BLaER1 treated with 17β-estradiol and CSF1 and Interleukin-3, amounts not matched to agents 10 nM and 100 nM (cell line): ENCODE results near the gene DUOX2.

ENCODE experiments used
- H3K27ac ChIP-seq, 11 experiments: shearing (Covaris generic); formaldehyde crosslinking; 2 replicates each; pipeline ENCODE4 v1.8.1; 2022
- H3K27me3 ChIP-seq, 11 experiments: shearing (Covaris generic); formaldehyde crosslinking; 2 replicates each; pipeline ENCODE4 v1.8.1; 2022
- H3K36me3 ChIP-seq, 11 experiments: shearing (Covaris generic); formaldehyde crosslinking; 2 replicates each; pipeline ENCODE4 v1.8.1; 2022
- H3K4me1 ChIP-seq, 10 experiments: shearing (Covaris generic); formaldehyde crosslinking; 2 replicates each; pipeline ENCODE4 v1.8.1; 2022
- H3K4me2 ChIP-seq, 11 experiments: shearing (Covaris generic); formaldehyde crosslinking; 2 replicates each; pipeline ENCODE4 v1.8.1; 2022
- H3K4me3 ChIP-seq, 10 experiments: shearing (Covaris generic); formaldehyde crosslinking; 2 replicates each; pipeline ENCODE4 v1.8.1; 2022
- H3K9ac ChIP-seq, 11 experiments: shearing (Covaris generic); formaldehyde crosslinking; 2 replicates each; pipeline ENCODE4 v1.8.1; 2022
- H3K9me3 ChIP-seq, 11 experiments: shearing (Covaris generic); formaldehyde crosslinking; replicated peaks in 1 of 11; 2 replicates each; pipeline ENCODE4 v1.8.1; 2022
- H4K20me1 ChIP-seq, 11 experiments: shearing (Covaris generic); formaldehyde crosslinking; 2 replicates each; pipeline ENCODE4 v1.8.1; 2022
- Cebpa-rat ChIP-seq, 11 experiments: shearing (Covaris generic); IDR thresholded peaks; 2 replicates each; pipeline ENCODE4 v1.8.1; 2022

The DUOX2 gene

DNA sequence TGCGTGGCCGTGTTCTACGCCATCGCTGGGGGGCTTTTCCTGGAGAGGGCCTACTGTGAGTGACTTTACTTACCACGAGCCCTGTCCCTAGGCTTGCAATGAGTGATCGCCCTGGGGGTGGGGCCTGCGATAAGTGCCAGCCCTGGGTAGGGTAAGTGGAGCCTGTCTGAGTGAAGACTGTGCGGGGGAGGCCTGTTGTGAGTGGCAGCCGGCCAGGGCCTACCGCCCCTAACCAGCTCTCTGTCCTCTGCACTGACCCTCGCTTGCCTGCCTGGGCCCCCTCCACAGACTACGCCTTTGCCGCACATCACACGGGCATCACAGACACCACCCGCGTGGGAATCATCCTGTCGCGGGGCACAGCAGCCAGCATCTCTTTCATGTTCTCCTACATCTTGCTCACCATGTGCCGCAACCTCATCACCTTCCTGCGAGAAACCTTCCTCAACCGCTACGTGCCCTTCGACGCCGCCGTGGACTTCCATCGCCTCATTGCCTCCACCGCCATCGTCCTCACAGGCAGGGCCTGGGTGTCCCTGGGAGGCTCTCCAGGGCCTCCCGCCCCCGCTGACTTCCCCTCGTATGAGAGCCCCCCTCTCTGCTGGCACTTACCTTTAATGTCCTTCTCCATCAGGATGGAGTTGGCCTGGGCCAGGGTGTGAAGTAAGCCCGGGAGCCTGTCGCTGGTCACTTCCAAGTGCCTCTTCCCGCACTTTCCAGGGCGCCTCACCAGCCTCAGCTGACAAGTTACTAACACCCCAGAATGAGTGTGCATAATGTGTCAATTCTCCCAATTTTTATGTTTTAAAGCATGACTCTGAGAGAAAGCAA is 38.2 kb upstream of the DUOX2 start:
- no peak overlapping the region for H3K9ac ChIP-seq
- H3K9me3 ChIP-seq, result no peaks in the 10 kb centered on the region
- TF ChIP-seq Cebpa-rat (IDR thresholded peaks at IDR 0.05), result no peak
- H3K4me1 ChIP-seq, result peaks cover 19 to 34% (median 30%) of the 10 kb centered on the region in 10 experiments
- H4K20me1 ChIP-seq, result no peaks in the 10 kb centered on the region; a peak in 1 of 22 replicates
- H3K27me3 ChIP-seq, result no peaks in the 10 kb centered on the region
- no peak overlapping the region for H3K4me3 ChIP-seq
- H3K36me3 ChIP-seq, result peaks cover 0 to 10% (median 0%) of the 10 kb centered on the region in 11 experiments; a peak in 5 of 22 replicates
- H3K27ac ChIP-seq, result no peak overlapping the region
- no peak overlapping the region for H3K4me2 ChIP-seq

DNA sequence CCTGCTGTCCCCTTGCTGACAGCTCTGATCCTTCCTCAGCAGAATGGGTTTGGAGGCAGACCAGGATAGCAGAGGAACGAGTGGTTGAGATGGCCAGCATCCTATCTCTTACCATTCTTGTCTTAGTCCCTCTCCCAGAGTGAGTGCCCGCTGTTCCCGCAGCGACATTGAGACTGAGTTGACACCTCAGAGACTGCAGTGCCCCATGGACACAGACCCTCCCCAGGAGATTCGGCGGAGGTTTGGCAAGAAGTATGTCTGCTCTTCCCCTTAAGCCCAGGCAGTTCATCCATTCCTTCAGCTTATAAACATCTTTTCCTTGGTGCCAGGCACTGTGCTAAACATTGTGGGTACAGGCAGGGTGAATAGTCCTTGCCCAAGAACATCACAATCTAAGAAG is 37.0 kb upstream of the DUOX2 start:
- Histone ChIP-seq H3K27me3 (no peaks in the 10 kb centered on the region), H3K9me3 (no peaks in the 10 kb centered on the region), H3K4me1 (peaks cover 10 to 22% (median 19%) of the 10 kb centered on the region in 10 experiments), H3K4me2 (no peak overlapping the region), H3K27ac (no peak overlapping the region), H3K4me3 (no peak overlapping the region), H3K9ac (no peak overlapping the region), H3K36me3 (peaks cover 0 to 10% (median 0%) of the 10 kb centered on the region in 11 experiments; a peak in 5 of 22 replicates), H4K20me1 (no peaks in the 10 kb centered on the region; a peak in 1 of 22 replicates)
- no peak for TF ChIP-seq Cebpa-rat (IDR thresholded peaks at IDR 0.05)

DNA sequence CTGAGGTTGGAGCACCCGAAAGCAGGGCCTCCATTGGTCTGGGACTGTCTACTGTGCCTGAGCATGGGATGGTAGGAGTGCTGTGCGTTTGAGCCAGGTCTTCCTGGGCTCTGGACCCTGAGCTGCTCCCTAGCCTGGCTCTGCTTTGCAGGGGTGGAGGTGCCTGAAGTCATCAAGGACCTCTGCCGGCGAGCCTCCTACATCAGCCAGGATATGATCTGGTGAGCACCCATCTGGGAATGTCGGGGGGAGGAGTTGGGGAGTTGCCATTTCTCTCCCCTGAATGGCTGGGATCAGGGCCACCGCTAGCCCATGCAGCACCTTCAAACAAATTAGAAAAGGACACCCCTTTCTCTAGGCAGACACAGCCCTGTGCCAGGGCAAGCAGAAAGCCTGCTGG is 36.5 kb upstream of the DUOX2 start:
- Histone ChIP-seq H3K9me3 (no peaks in the 10 kb centered on the region), H3K4me2 (no peak overlapping the region), H3K27ac (no peak overlapping the region), H3K4me1 (peaks cover 5 to 16% (median 14%) of the 10 kb centered on the region in 10 experiments), H4K20me1 (no peaks in the 10 kb centered on the region; a peak in 1 of 22 replicates), H3K4me3 (no peak overlapping the region), H3K9ac (no peak overlapping the region), H3K36me3 (peaks cover 0 to 10% (median 0%) of the 10 kb centered on the region in 11 experiments; a peak in 5 of 22 replicates), H3K27me3 (no peaks in the 10 kb centered on the region)
- TF ChIP-seq Cebpa-rat (IDR thresholded peaks at IDR 0.05), result no peak

DNA sequence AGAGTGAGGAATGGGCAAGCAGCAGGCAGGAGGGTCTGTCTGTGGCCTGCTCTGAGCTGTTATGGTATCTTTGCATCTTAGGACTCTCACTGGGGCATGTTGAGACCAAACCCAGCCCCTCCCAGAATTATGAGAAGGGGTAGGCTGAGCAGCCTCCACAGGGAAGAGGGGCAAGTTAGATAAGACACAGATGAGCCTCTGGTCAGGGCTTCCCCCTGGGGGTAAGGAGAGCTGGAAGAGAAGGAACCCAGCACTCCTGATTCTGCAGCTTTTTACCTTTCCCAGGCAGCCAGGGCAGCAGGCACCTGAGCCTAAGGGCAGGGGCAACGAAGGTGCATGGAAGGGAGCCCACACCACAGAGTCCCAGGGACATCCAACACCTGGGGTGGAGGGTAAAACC is 35.1 kb upstream of the DUOX2 start:
- H3K4me1 ChIP-seq, result peaks cover 0 to 7% (median 6%) of the 10 kb centered on the region in 10 experiments; a peak in 14 of 20 replicates
- H3K4me3 ChIP-seq, result no peak overlapping the region
- H3K27me3 ChIP-seq, result no peaks in the 10 kb centered on the region
- peak overlapping the region in 6 of 11 experiments; percentile 18 to 37 (median 22); a peak in 4 of 22 replicates for H3K4me2 ChIP-seq
- no peak for TF ChIP-seq Cebpa-rat (IDR thresholded peaks at IDR 0.05)
- H3K27ac ChIP-seq, result no peak overlapping the region
- H3K36me3 ChIP-seq, result peaks cover 0 to 10% (median 0%) of the 10 kb centered on the region in 11 experiments; a peak in 5 of 22 replicates
- no peaks in the 10 kb centered on the region; a peak in 1 of 22 replicates for H4K20me1 ChIP-seq
- H3K9ac ChIP-seq, result no peak overlapping the region
- H3K9me3 ChIP-seq, result no peaks in the 10 kb centered on the region

DNA sequence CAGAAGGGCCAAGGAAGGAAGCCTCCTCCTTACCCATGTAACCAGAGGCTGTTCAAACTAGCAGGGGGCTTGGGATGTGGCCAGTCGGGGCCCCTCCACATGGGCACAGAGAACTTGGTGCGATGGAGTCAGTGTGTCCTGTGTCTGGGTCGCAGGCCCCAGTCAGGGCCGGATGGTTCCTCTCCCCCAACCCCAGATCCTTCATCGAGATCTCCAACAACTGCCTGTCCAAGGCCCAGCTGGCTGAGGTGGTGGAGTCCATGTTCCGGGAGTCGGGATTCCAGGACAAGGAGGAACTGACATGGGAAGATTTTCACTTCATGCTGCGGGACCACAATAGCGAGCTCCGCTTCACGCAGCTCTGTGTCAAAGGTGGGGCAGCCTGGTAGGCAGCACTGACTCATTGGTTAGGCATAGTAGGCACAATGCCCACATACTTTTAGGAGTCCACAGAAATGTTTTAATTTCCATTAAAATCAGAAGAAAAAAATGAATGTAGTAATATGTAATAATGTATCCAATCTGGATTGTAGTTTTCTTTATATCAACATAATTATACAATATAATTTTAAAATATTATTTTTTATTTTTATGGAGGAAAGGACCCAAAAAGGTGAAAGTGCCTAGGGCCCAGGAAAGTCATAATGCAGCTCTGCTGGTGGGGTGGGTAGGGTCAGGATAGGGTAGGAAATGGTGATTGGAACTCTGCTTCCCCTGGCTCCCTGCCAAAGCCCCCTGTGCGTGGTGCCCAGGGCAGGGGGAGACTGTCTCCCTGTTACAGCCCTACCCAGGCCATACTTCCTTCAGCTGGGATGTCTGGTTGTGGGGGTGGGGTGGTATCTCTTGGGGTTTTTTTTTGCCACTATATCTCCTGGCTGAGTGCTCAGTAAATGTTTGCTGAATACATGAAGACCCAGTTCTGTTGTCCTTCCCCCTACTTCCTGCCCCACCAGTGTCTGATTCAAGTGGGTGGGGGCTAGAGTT is 34.4 kb upstream of the DUOX2 start:
- H3K36me3 ChIP-seq, result peaks cover 0 to 10% (median 0%) of the 10 kb centered on the region in 11 experiments; a peak in 5 of 22 replicates
- no peaks in the 10 kb centered on the region; a peak in 1 of 22 replicates for H4K20me1 ChIP-seq
- H3K9me3 ChIP-seq, result no peaks in the 10 kb centered on the region
- peaks cover 0 to 9% (median 6%) of the 10 kb centered on the region in 10 experiments; a peak in 14 of 20 replicates for H3K4me1 ChIP-seq
- H3K4me2 ChIP-seq, result peak overlapping the region in 6 of 11 experiments; percentile 18 to 37 (median 22); a peak in 4 of 22 replicates
- no peaks in the 10 kb centered on the region for H3K27me3 ChIP-seq
- TF ChIP-seq Cebpa-rat (IDR thresholded peaks at IDR 0.05), result no peak
- H3K27ac ChIP-seq, result no peak overlapping the region
- H3K9ac ChIP-seq, result no peak overlapping the region
- H3K4me3 ChIP-seq, result no peak overlapping the region

DNA sequence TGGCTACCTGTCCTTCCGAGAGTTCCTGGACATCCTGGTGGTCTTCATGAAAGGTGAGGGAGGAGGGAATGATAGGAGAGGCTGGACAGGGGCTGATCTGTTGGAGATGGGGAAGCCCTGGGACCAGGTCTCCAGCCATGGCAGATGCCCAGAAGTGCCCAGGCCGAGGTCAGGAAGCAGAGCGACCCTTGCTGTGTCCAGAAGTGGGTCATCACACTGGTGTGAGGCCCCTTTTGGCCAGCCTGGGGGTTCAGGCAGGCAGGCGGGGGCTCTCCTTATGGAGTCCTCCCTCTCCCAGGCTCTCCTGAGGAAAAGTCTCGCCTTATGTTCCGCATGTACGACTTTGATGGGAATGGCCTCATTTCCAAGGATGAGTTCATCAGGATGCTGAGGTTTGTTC is 33.6 kb upstream of the DUOX2 start:
- TF ChIP-seq Cebpa-rat (IDR thresholded peaks at IDR 0.05), result no peak
- peaks cover 0 to 9% (median 0%) of the 10 kb centered on the region in 11 experiments; a peak in 5 of 22 replicates for H3K36me3 ChIP-seq
- no peak overlapping the region for H3K27ac ChIP-seq
- H3K27me3 ChIP-seq, result no peaks in the 10 kb centered on the region
- H3K4me3 ChIP-seq, result no peak overlapping the region
- no peak overlapping the region for H3K9ac ChIP-seq
- H4K20me1 ChIP-seq, result no peaks in the 10 kb centered on the region; a peak in 1 of 22 replicates
- peaks cover 0 to 17% (median 12%) of the 10 kb centered on the region in 10 experiments; a peak in 15 of 20 replicates for H3K4me1 ChIP-seq
- H3K9me3 ChIP-seq, result no peaks in the 10 kb centered on the region
- no peak overlapping the region for H3K4me2 ChIP-seq

DNA sequence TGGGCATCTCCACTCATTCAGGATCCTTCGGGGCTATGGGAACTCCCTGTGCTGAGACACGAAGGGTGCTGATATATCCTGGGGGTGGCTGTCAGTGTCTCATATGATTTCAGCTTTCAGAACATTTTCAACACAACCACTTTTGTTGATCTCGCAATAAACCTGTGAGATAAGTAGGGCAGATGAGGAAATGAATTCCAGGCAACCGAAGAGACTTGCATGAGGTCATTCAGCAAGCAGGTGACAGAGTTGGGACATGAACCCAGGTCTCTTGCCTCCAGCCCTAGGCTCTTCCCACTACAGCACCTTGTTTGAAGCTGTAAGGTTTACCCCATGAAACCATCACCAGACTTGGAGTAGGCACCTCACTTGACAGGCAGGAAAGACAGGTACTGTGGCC is 32.4 kb upstream of the DUOX2 start:
- no peaks in the 10 kb centered on the region; a peak in 1 of 22 replicates for H4K20me1 ChIP-seq
- H3K36me3 ChIP-seq, result no peaks in the 10 kb centered on the region; a peak in 1 of 22 replicates
- no peak overlapping the region for H3K4me2 ChIP-seq
- no peaks in the 10 kb centered on the region for H3K9me3 ChIP-seq
- H3K4me1 ChIP-seq, result peaks cover 4 to 28% (median 24%) of the 10 kb centered on the region in 10 experiments; a peak in 19 of 20 replicates
- no peak overlapping the region for H3K27ac ChIP-seq
- H3K4me3 ChIP-seq, result no peak overlapping the region
- H3K27me3 ChIP-seq, result no peaks in the 10 kb centered on the region
- no peak overlapping the region for H3K9ac ChIP-seq
- TF ChIP-seq Cebpa-rat (IDR thresholded peaks at IDR 0.05), result no peak

DNA sequence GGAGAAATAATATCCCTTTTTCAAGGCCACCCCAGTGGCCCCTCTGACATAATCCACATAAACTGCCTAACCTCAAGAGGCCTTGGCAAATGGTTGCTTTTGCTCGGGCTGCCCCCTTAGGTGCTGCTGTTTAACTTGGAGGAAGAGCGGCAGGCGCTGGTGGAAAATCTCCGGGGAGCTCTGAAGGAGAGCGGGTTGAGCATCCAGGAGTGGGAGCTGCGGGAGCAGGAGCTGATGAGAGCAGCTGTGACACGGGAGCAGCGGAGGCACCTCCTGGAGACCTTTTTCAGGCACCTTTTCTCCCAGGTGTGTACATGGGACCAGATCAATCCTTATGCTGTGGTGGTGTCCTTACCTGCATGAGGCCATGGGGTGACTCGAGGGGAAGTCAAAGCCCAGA is 30.8 kb upstream of the DUOX2 start:
- Histone ChIP-seq H3K27me3 (no peaks in the 10 kb centered on the region), H3K9ac (no peak overlapping the region), H3K4me1 (peaks cover 4 to 35% (median 28%) of the 10 kb centered on the region in 10 experiments; a peak in 19 of 20 replicates), H3K27ac (no peak overlapping the region), H3K4me3 (no peak overlapping the region), H3K36me3 (no peaks in the 10 kb centered on the region), H3K9me3 (no peaks in the 10 kb centered on the region), H4K20me1 (no peaks in the 10 kb centered on the region), H3K4me2 (no peak overlapping the region)
- no peak for TF ChIP-seq Cebpa-rat (IDR thresholded peaks at IDR 0.05)

DNA sequence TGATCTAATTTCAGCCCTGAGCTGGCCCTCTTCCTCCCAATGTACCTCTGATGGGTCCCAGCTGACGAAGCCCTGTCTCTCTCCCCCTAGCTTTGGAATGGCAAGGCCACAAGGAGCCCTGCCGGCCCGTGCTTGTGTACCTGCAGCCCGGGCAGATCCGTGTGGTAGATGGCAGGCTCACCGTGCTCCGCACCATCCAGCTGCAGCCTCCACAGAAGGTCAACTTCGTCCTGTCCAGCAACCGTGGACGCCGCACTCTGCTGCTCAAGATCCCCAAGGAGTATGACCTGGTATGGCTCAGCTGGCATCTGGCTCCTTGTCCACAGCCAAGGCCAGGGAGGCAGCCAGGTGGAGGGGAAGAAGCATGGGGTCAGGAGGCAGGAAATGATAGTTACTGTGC is 30.0 kb upstream of the DUOX2 start:
- H4K20me1 ChIP-seq, result no peaks in the 10 kb centered on the region
- H3K4me2 ChIP-seq, result no peak overlapping the region
- no peak overlapping the region for H3K27ac ChIP-seq
- H3K4me1 ChIP-seq, result peaks cover 4 to 33% (median 26%) of the 10 kb centered on the region in 10 experiments; a peak in 19 of 20 replicates
- no peak for TF ChIP-seq Cebpa-rat (IDR thresholded peaks at IDR 0.05)
- H3K36me3 ChIP-seq, result no peaks in the 10 kb centered on the region
- no peak overlapping the region for H3K4me3 ChIP-seq
- H3K27me3 ChIP-seq, result no peaks in the 10 kb centered on the region
- H3K9ac ChIP-seq, result no peak overlapping the region
- no peaks in the 10 kb centered on the region for H3K9me3 ChIP-seq
